Pancreas (tissue), 10 donors: ENCODE measurements around the gene BLOC1S1. TPM values are rescaled to one million over a fixed set of nuclear protein-coding genes. Genes with fewer than 3 reads are reported as not detected.

ENCODE experiments used
- ATAC-seq, 4 donors: fragments of 200-7000 bp; cut with Tn5 transposase; one replicate each; pipeline versions ENCODE4 v1.8.0 to v1.9.1; 2020; ENCODE audit warnings: mild to moderate bottlenecking in 4 of 4, moderate library complexity in 4 of 4
- DNase-seq, 6 donors: peaks; one replicate each; pipeline ENCODE4 v3.0.0-alpha.2; 2020
- FAIRE-seq: peaks from 2 replicates; lab custom pipeline; 2012; peaks lifted over from hg19 to GRCh38; lab: Jason Lieb, UNC
- H3K27ac ChIP-seq, 4 donors: fragments of 200-600 bp; sonication (generic); 1 replicate in 3 of 4; 2 replicates in 1 of 4; pipeline versions ENCODE4 v1.5.0 to v1.8.0; 2020
- H3K27me3 ChIP-seq, 4 donors: fragments of 200-600 bp; one replicate each; pipeline ENCODE4 v1.8.0; 2021
- H3K36me3 ChIP-seq, 3 donors: fragments of 200-600 bp; sonication (generic) in 1 of 3; one replicate each; pipeline versions ENCODE4 v1.5.0 to v1.8.0; 2020 to 2021
- H3K4me1 ChIP-seq, 3 donors: fragments of 200-600 bp; one replicate each; pipeline ENCODE4 v1.8.0; 2021
- H3K4me3 ChIP-seq, 4 donors: fragments of 200-600 bp; sonication (generic) in 2 of 4; one replicate each; pipeline versions ENCODE4 v1.5.0 to v1.8.0; 2020 to 2021
- H3K9me3 ChIP-seq, 4 donors: fragments of 200-600 bp; one replicate each; pipeline ENCODE4 v1.8.0; 2021
- WGBS, 2 donors: extraction: QIAGEN DNeasy Blood & Tissue Kit; methylation state at CpG; one replicate each; pipeline ENCODE4 v1.1.7; 2013; 5-methylcytosine and 5-hydroxymethylcytosine counted together
- intact Hi-C, 3 donors: fragments of 100-400 bp; cut with DNase I; formaldehyde crosslinking; loops; one replicate each; pipeline versions ENCODE4 v1.11.1 to v1.14.2; 2022
- polyA plus RNA-seq, 2 donors: library from polyadenylated mRNA; stranded (reverse); fragments of 200-250 nt; gene quantifications; one replicate each; pipeline ENCODE4 v1.2.3, GENCODE V29; 2013
- total RNA-seq, 6 donors: library from RNA; stranded (reverse); fragmentation: NEBNext Ultra II Directional in 4 of 6; extraction: Animal tissue kit (Norgen Biotek cat#: 25700) in 4 of 6; gene quantifications; one replicate each; pipeline versions ENCODE4 v1.2.1 to v1.2.4, GENCODE V29; 2021 to 2023
- TF ChIP-seq, protein P1 (sequence below), 4 donors: fragments of 200-600 bp; sonication (generic) in 3 of 4; IDR thresholded peaks; one replicate each; pipeline versions ENCODE4 v1.5.0 to v1.8.0; 2021; ENCODE audit warnings: antibody characterized with exemption in 4 of 4
- donor health status: healthy with polysubstance abuse.
- donor health status: DM: no; HTN: no; CAD: no; lungs with moderate emphysema.
- donor health status: DM: no; HTN: no; CAD: no.
- donor health status: control.
- donor health status: control.
- donor health status: Bipolar disorder and iron deficiency.
- donor health status: DM: yes; HTN: yes; CAD: no.
- donor health status: DM: no; HTN: no; CAD: no.
- donor health status: DM: no; HTN: no; CAD: no.
- donor health status: DM: yes; HTN: yes; CAD: no.

The BLOC1S1 gene
- total and polyA plus RNA-seq, 8 donors, result 32.5 to 155 (median 47.7) TPM

DNA sequence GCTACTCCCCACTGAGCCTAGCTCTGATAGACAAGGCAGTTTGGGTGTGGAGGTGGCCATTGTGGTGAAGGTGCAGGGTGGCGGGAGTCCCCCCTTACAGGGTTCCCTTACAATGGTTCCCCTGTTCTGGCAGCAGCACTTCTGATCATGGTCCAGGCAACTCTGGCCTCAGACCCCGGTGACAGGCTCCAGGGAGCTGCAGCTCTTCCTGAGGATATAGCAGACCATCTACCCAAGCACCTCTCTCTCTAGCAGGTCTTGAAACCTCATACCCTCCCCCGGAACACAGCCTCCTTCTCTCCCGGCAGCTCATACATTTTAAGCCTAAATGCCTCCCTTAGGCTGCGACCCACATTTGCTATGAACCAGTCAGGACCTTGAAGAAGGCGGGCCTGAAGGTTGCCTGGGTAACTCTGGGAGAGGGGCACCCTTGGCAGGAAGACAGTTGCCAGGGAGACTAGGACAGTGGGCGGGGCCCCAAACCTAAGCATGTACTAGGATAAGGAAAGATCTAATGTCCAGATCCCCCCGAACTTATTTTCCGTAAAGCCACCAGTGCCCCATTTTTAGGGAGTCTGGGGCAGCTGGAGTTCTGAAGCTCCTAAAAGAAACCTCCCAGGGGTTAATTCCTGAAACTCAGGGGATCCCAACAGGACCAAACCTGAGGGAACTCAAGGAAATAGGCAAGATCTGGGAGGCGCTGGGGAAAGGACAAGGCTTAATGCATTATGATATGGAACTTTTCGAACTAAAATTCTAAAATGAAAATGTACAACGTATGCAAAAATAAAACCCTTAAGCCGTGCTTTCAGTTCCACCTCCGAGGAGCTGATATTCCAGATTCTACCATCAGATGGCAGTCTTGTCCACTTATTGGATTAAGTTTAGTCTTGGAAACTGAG lies 22.5 kb downstream of the BLOC1S1 start:
- Histone ChIP-seq H3K4me3 (peak overlapping the region; percentile 10 to 45 (median 28)), H3K27me3 (no peaks in the 10 kb centered on the region), H3K9me3 (no peaks in the 10 kb centered on the region), H3K27ac (peak overlapping the region; percentile 26 to 78 (median 52)), H3K4me1 (peaks cover 0 to 4% (median 0%) of the 10 kb centered on the region in 3 donors), H3K36me3 (no peaks in the 10 kb centered on the region)
- FAIRE-seq (peak; percentile 64), ATAC-seq (peak; percentile 64 to 85 (median 78)), DNase-seq (peak; percentile 63 to 82 (median 80))
- TF ChIP-seq, protein P1, sequence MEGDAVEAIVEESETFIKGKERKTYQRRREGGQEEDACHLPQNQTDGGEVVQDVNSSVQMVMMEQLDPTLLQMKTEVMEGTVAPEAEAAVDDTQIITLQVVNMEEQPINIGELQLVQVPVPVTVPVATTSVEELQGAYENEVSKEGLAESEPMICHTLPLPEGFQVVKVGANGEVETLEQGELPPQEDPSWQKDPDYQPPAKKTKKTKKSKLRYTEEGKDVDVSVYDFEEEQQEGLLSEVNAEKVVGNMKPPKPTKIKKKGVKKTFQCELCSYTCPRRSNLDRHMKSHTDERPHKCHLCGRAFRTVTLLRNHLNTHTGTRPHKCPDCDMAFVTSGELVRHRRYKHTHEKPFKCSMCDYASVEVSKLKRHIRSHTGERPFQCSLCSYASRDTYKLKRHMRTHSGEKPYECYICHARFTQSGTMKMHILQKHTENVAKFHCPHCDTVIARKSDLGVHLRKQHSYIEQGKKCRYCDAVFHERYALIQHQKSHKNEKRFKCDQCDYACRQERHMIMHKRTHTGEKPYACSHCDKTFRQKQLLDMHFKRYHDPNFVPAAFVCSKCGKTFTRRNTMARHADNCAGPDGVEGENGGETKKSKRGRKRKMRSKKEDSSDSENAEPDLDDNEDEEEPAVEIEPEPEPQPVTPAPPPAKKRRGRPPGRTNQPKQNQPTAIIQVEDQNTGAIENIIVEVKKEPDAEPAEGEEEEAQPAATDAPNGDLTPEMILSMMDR (IDR thresholded peaks at IDR 0.05), result peak; percentile 61 to 79 (median 76)
- intact Hi-C loops, result loop anchor here in 2 of 3 donors (5.0 to 10.0 kb wide), 2 partner anchors 204 to 296 kb away; no protein-coding TSS in a partner anchor
- 4 to 5% methylated on average over 14 of the region's 14 CpGs for WGBS, 2 donors

DNA sequence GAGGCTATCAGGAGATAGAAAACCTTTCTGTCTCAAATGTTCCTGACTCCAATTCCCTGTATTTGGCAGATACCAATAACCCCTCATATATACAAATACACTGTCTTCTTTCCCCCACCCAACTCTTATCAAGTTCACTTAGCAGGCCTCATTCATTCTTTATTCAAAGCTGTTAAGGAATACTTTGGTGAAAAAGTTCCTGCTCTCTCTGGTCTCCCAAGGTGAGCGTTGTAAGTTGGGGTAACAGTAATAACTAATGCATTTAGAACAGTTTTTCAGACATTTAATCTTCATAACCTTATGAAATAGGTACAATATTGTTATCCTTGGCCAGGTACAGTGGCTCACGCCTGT lies 23.2 kb downstream of the BLOC1S1 start:
- Histone ChIP-seq H3K36me3 (no peaks in the 10 kb centered on the region), H3K27me3 (no peaks in the 10 kb centered on the region), H3K4me1 (peaks cover 0 to 8% (median 0%) of the 10 kb centered on the region in 3 donors), H3K9me3 (no peaks in the 10 kb centered on the region), H3K4me3 (peak overlapping the region in 1 of 4 donors; percentile 45), H3K27ac (no peak overlapping the region)
- ATAC-seq, result no peak
- TF ChIP-seq, protein P1 (IDR thresholded peaks at IDR 0.05), result peak in 1 of 4 donors; percentile 10
- WGBS, 2 donors, result 57 to 66% methylated on average over 2 of the region's 2 CpGs
- DNase-seq, result no peak
- intact Hi-C loops, result loop anchor here in 2 of 3 donors (5.0 to 10.0 kb wide), 2 partner anchors 203 to 296 kb away; no protein-coding TSS in a partner anchor
- FAIRE-seq, result no peak

DNA sequence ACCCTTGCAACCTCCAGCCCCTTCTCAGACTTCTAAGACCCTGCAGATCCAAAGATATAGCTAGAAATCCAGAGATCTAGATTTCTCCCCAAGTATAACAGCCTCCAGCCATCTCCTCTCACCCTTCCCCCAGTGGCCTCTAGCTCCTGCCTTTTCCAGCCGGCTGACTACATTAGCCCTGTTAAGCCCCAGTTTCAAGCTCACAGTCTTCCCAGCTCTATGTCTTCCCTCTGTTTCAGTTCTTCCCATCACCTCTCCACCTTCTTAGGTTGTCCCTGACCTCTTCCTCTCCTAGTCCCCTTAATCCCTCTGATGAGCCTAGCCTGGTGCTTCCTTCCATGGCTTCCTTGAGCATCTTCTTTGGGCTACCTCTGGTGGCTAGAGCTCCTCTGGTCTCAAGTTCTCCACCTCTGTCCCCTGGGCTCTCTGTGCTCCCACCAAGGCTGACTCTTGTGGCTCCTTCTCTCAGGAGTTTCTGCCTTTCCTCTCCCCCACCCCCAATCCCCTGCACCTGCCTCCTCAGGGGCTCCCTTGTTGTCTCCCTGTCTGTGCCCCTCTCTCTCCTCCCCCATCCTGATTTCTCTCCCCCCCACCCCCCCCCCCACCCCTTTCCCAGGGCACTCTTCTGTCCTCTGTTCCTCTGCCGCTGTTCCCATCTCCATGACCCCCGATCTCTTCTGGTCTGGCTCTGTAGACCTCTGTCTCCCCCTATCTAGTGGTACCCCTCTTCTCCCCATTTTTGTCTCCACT lies 26.3 kb downstream of the BLOC1S1 start:
- Histone ChIP-seq H3K4me3 (no peak overlapping the region), H3K36me3 (no peaks in the 10 kb centered on the region), H3K27ac (no peak overlapping the region), H3K9me3 (no peaks in the 10 kb centered on the region), H3K4me1 (peaks cover 0 to 11% (median 3%) of the 10 kb centered on the region in 3 donors), H3K27me3 (no peaks in the 10 kb centered on the region)
- DNase-seq (peak in 1 of 6 donors; percentile 28), FAIRE-seq (no peak), ATAC-seq (no peak)
- intact Hi-C loops, result loop anchor here in 1 of 3 donors (10.0 kb wide), 1 partner anchor 193 kb away; the partner anchor contains the start of gene DGKA
- TF ChIP-seq, protein P1 (IDR thresholded peaks at IDR 0.05), result no peak
- WGBS, 2 donors, result 40 to 42% methylated on average over 3 of the region's 3 CpGs

DNA sequence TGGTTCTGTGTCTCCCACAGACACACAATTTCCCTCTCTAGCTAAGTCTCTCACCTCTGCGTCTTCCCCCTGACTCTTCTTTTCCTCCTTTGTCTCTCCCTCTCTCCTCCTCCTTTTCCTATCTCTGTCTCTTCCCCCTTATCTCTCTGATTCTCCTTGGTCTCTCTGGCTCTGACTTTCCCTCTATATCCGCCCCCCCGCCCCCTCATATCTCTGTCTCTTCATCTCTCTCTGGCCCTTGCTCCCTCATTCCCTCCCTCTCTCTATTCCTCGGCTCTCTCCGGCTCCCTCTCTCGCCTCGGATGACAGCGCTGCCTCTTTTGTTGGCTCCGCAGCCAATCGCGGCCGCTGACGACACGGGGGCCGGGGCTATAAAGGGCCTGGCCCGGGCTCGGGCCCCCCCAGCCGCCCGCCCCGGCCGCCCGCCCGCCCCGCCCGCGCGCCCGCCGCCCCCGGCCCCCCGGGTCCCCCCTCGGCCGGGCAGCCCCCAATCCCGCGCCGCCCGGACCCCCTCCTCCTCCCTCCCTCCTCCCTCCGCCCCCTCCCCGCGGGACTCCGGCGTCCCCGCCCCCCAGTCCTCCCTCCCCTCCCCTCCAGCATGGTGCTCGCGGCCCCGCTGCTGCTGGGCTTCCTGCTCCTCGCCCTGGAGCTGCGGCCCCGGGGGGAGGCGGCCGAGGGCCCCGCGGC lies 27.0 kb downstream of the BLOC1S1 start, which contains the start of gene GDF11:
Gene GDF11 (plus strand): TSS at position 404 of the 687 bp plus-strand sequence. CDS start 195 bp downstream, at position 599.
- TF ChIP-seq, protein P1 (IDR thresholded peaks at IDR 0.05), result no peak
- 1% methylated on average over 14 to 36 of the region's 53 CpGs for WGBS, 2 donors
- H3K27ac ChIP-seq, result no peak within 1 kb of the TSS
- ATAC-seq (peak in 3 of 4 donors; percentile 45 to 59 (median 57)), DNase-seq (peak in 4 of 6 donors; percentile 49 to 81 (median 63)), FAIRE-seq (no peak)
- peak within 1 kb of the TSS; percentile 26 to 71 (median 40) for H3K4me3 ChIP-seq
- intact Hi-C loops, result loop anchor here in 1 of 3 donors (10.0 kb wide), 1 partner anchor 192 kb away; the partner anchor contains the start of gene DGKA
- no peaks in the 10 kb centered on the region for H3K27me3 ChIP-seq
- peaks cover 0 to 9% (median 3%) of the 10 kb centered on the region in 3 donors for H3K4me1 ChIP-seq
- H3K9me3 ChIP-seq, result no peaks in the 10 kb centered on the region
- H3K36me3 ChIP-seq, result no peaks in the 10 kb centered on the region
